ENCODE results near the gene ADD3. TPM values are rescaled to one million over a fixed set of nuclear protein-coding genes. Genes with fewer than 3 reads are reported as not detected.

ADD3 gene
- total RNA-seq, 2 donors from 2014 or later: 158 to 377 TPM

DNA sequence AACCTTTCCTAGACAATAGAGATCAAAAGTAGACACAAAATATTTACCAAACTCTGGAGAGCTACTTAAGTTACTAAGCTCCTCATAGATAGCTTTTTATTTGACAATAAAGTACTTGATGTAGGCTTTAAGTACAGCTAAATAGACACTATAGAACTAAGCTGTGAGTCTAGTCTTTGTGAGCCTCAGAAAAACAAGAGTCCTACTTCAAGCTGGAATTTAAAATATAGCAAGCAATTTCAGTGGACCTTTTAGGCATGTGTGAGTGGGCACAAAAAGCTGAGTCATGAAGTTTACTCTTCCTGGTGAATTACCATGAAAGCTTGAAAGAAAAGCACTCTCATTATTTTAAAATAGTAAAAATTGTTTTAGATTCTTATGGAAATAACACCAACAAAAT lies 76.1 kb downstream of the ADD3 start:
- Histone ChIP-seq H3K9me3 (no peaks in the 10 kb centered on the region), H3K4me1 (peaks cover 0 to 64% of the 10 kb centered on the region in 2 donors), H3K27me3 (no peaks in the 10 kb centered on the region), H3K36me3 (no peaks in the 10 kb centered on the region), H3K4me3 (no peak overlapping the region), H3K27ac (peak overlapping the region; percentile 13 to 67)
- no peak for DNase-seq (ENCODE audit: low spot score)
- TF ChIP-seq CTCF (IDR thresholded peaks at IDR 0.05): no peak

- DNase-seq (ENCODE audit: low spot score): no peak
- H3K27ac ChIP-seq: peak overlapping the region in 1 of 2 donors; percentile 4
- no peak overlapping the region for H3K4me3 ChIP-seq
- H3K4me1 ChIP-seq: peaks cover 0 to 55% of the 10 kb centered on the region in 2 donors
- H3K27me3 ChIP-seq: no peaks in the 10 kb centered on the region
- no peaks in the 10 kb centered on the region for H3K36me3 ChIP-seq
- no peak for TF ChIP-seq CTCF (IDR thresholded peaks at IDR 0.05)
- H3K9me3 ChIP-seq: no peaks in the 10 kb centered on the region
These were observed 79.9 kb downstream of the ADD3 start for GRCh38 chr10:110087682-110088081.

DNA sequence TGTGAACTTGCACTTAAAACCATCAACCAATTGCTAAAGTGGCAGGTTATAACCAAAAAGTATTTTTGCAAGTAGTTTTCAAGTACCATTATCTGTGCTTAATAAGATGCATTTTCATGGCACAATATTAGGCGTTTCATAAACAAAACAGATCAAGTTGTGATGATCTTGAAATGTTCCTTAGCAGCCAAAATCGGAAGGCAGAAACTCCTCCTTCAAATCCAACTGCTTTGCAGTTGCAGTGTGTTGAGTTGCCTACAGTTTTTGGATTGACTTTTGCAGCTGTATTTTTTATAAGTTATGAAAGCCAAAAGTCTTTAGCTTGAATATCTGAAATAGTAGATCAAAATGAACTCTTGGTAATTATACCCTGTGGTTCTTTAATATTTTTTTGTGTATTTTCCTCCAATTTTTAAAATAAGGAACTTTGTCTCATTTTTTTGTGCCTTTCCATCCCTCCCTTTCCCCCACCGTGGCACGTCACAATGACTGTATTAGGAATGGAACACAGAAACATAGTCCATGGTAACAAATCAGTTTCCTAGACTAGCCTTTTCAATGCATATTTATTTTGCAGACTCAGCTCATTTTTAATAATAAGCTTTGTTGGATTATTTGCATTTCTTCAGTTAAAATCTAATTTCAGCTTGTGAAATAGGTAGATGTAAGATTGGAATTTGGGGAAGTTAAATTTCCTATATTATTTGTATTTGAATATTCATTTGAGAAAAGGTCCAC lies 80.8 kb downstream of the ADD3 start:
- H3K4me3 ChIP-seq: no peak overlapping the region
- TF ChIP-seq CTCF (IDR thresholded peaks at IDR 0.05): no peak
- peaks cover 0 to 47% of the 10 kb centered on the region in 2 donors for H3K4me1 ChIP-seq
- no peaks in the 10 kb centered on the region for H3K27me3 ChIP-seq
- H3K36me3 ChIP-seq: no peaks in the 10 kb centered on the region
- H3K9me3 ChIP-seq: no peaks in the 10 kb centered on the region
- no peak overlapping the region for H3K27ac ChIP-seq
- no peak for DNase-seq (ENCODE audit: low spot score)

- H3K9me3 ChIP-seq: no peaks in the 10 kb centered on the region
- no peak overlapping the region for H3K27ac ChIP-seq
- no peak for DNase-seq (ENCODE audit: low spot score)
- H3K36me3 ChIP-seq: no peaks in the 10 kb centered on the region
- peaks cover 0 to 39% of the 10 kb centered on the region in 2 donors for H3K4me1 ChIP-seq
- H3K4me3 ChIP-seq: no peak overlapping the region
- no peak for TF ChIP-seq CTCF (IDR thresholded peaks at IDR 0.05)
- no peaks in the 10 kb centered on the region for H3K27me3 ChIP-seq
These were observed 84.0 kb downstream of the ADD3 start for GRCh38 chr10:110091830-110092229.

GRCh38 chr10:110093722-110094121 lies 85.9 kb downstream of the ADD3 start:
- Histone ChIP-seq H3K36me3 (no peaks in the 10 kb centered on the region), H3K27me3 (no peaks in the 10 kb centered on the region), H3K9me3 (no peaks in the 10 kb centered on the region), H3K4me3 (no peak overlapping the region), H3K4me1 (peaks cover 0 to 35% of the 10 kb centered on the region in 2 donors), H3K27ac (no peak overlapping the region)
- TF ChIP-seq CTCF (IDR thresholded peaks at IDR 0.05): no peak
- DNase-seq (ENCODE audit: low spot score): no peak

GRCh38 chr10:110094786-110095185 lies 87.0 kb downstream of the ADD3 start:
- peaks cover 0 to 25% of the 10 kb centered on the region in 2 donors for H3K4me1 ChIP-seq
- TF ChIP-seq CTCF (IDR thresholded peaks at IDR 0.05): no peak
- H3K9me3 ChIP-seq: no peaks in the 10 kb centered on the region
- no peaks in the 10 kb centered on the region for H3K36me3 ChIP-seq
- DNase-seq (ENCODE audit: low spot score): no peak
- no peak overlapping the region for H3K4me3 ChIP-seq
- H3K27me3 ChIP-seq: no peaks in the 10 kb centered on the region
- no peak overlapping the region for H3K27ac ChIP-seq

All from right atrium auricular region (tissue), 2 donors.